Mesenchymal stem cell (in vitro differentiated cells and primary cell): ENCODE data around the gene NNMT.

Experiments
- DNase-seq: peaks from one replicate; pipeline ENCODE4 v3.0.0-alpha.2; 2013
- H2AFZ ChIP-seq: one replicate; pipeline ENCODE4 v1.6.1; 2013; ENCODE audit warnings: low read depth, mild to moderate bottlenecking, control low read depth, inconsistent platforms, low read length, moderate library complexity
- H2AK5ac ChIP-seq: 2 replicates; pipeline ENCODE4 v1.6.1; 2013; ENCODE audit warnings: low read length, moderate library complexity, mild to moderate bottlenecking, inconsistent platforms; ENCODE audit not compliant: severe bottlenecking
- H2BK120ac ChIP-seq: one replicate; pipeline ENCODE4 v1.6.1; 2013; ENCODE audit warnings: low read depth, mild to moderate bottlenecking, inconsistent platforms, low read length, moderate library complexity
- H2BK12ac ChIP-seq, 2 experiments: one replicate each; pipeline ENCODE4 v1.6.1; 2013; ENCODE audit warnings: inconsistent platforms in 2 of 2, low read length in 2 of 2, mild to moderate bottlenecking in 2 of 2, moderate library complexity in 2 of 2, control low read depth in 1 of 2
- H2BK15ac ChIP-seq: one replicate; pipeline ENCODE4 v1.6.1; 2013; ENCODE audit warnings: mild to moderate bottlenecking, low read depth, inconsistent platforms; ENCODE audit not compliant: poor library complexity, severe bottlenecking
- H2BK5ac ChIP-seq: 2 replicates; pipeline ENCODE4 v1.6.1; 2013; ENCODE audit warnings: low read depth, mild to moderate bottlenecking, low read length, control low read depth, inconsistent platforms; ENCODE audit not compliant: poor library complexity, severe bottlenecking
- H3K14ac ChIP-seq, 2 experiments: one replicate each; pipeline ENCODE4 v1.6.1; 2013; ENCODE audit warnings: inconsistent platforms in 2 of 2, low read length in 2 of 2, control low read depth in 1 of 2, mild to moderate bottlenecking in 1 of 2, moderate library complexity in 1 of 2
- H3K18ac ChIP-seq, 2 experiments: one replicate each; pipeline ENCODE4 v1.6.1; 2013; ENCODE audit warnings: inconsistent platforms in 2 of 2, low read length in 2 of 2, control low read depth in 1 of 2, low read depth in 1 of 2, mild to moderate bottlenecking in 1 of 2
- H3K23ac ChIP-seq, 2 experiments: one replicate each; pipeline ENCODE4 v1.6.1; 2013; ENCODE audit warnings: inconsistent platforms in 2 of 2, low read length in 2 of 2, mild to moderate bottlenecking in 2 of 2, moderate library complexity in 2 of 2, control low read depth in 1 of 2
- H3K27ac ChIP-seq: 2 replicates; pipeline ENCODE4 v1.5.1; 2013; ENCODE audit warnings: mild to moderate bottlenecking, moderate library complexity, low read length, control low read depth, inconsistent platforms; ENCODE audit not compliant: poor library complexity, severe bottlenecking
- H3K27me3 ChIP-seq, 2 experiments: 2 replicates each; pipeline versions ENCODE4 v1.6.1 to v1.7.0; 2013; ENCODE audit warnings: low read length in 2 of 2, mild to moderate bottlenecking in 2 of 2, moderate library complexity in 2 of 2, control low read depth in 1 of 2, inconsistent platforms in 1 of 2; ENCODE audit not compliant: control insufficient read depth in 1 of 2, insufficient read depth in 1 of 2
- H3K36me3 ChIP-seq, 2 experiments: 2 replicates each; pipeline versions ENCODE4 v1.6.1 to v1.7.0; 2013; ENCODE audit warnings: low read length in 2 of 2, control low read depth in 1 of 2, inconsistent platforms in 1 of 2, low read depth in 1 of 2, mild to moderate bottlenecking in 1 of 2; ENCODE audit not compliant: insufficient read depth in 2 of 2, control insufficient read depth in 1 of 2
- H3K4ac ChIP-seq, 2 experiments: one replicate each; pipeline ENCODE4 v1.6.1; 2013; ENCODE audit warnings: inconsistent platforms in 2 of 2, low read length in 2 of 2, mild to moderate bottlenecking in 2 of 2, moderate library complexity in 2 of 2, control low read depth in 1 of 2, low read depth in 1 of 2
- H3K4me1 ChIP-seq: 2 replicates; pipeline ENCODE4 v1.6.1; 2013; ENCODE audit warnings: low read depth, low read length, control low read depth; ENCODE audit not compliant: control insufficient read depth, insufficient read depth
- H3K4me2 ChIP-seq: 2 replicates; pipeline ENCODE4 v1.6.1; 2013; ENCODE audit warnings: low read length, mild to moderate bottlenecking, inconsistent platforms; ENCODE audit not compliant: poor library complexity, severe bottlenecking
- H3K4me3 ChIP-seq, 2 experiments: 2 replicates each; pipeline versions ENCODE4 v1.5.1 to v1.7.0; 2013; ENCODE audit warnings: low read length in 2 of 2, mild to moderate bottlenecking in 2 of 2, control low read depth in 1 of 2, low read depth in 1 of 2; ENCODE audit not compliant: insufficient read depth in 1 of 2
- H3K79me1 ChIP-seq: replicated peaks from 2 replicates; pipeline ENCODE4 v1.6.1; 2013; ENCODE audit warnings: mild to moderate bottlenecking, control low read depth, low read length, inconsistent platforms; ENCODE audit not compliant: poor library complexity, severe bottlenecking
- H3K9ac ChIP-seq: 2 replicates; pipeline ENCODE4 v1.7.0; 2013; ENCODE audit warnings: mild to moderate bottlenecking, low read length, moderate library complexity
- H3K9me3 ChIP-seq: 2 replicates; pipeline ENCODE4 v1.7.0; 2013; ENCODE audit warnings: mild to moderate bottlenecking, low read length; ENCODE audit not compliant: control insufficient read depth
- H4K8ac ChIP-seq: one replicate; pipeline ENCODE4 v1.6.1; 2013; ENCODE audit warnings: inconsistent platforms, mild to moderate bottlenecking, low read length, moderate library complexity
- H4K91ac ChIP-seq: one replicate; pipeline ENCODE4 v1.6.1; 2013; ENCODE audit warnings: mild to moderate bottlenecking, low read length, inconsistent platforms
- WGBS: methylation state at CpG from one replicate; pipeline ENCODE4 v1.1.7; 2013; ENCODE audit warnings: mixed read lengths; 5-methylcytosine and 5-hydroxymethylcytosine counted together

The NNMT gene

DNA sequence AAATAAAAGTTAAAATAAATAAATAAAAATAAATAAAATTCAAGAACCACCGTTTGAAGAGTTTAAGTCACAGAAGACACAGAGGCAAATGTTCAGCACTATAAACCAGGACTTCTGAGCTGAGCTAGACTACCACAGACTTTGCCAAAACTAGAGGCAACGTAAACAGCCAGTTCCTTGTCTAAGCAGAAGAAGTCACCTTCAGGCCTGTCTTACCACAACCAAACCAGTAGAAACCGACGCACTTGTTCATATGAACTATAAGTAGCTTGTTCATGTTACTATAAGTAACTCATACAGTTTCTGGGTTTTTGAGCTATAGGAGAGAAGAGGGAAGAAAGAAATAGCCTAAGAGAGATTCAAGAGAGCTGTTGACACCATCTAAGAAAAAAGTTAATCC is 48.3 kb downstream of the NNMT start:
- no peak overlapping the region for H2BK12ac ChIP-seq
- no peaks in the 10 kb centered on the region for H3K27me3 ChIP-seq
- H2AFZ ChIP-seq: no peak overlapping the region
- H3K9ac ChIP-seq: no peak overlapping the region
- H2AK5ac ChIP-seq: no peak overlapping the region
- H3K14ac ChIP-seq: no peak overlapping the region
- DNase-seq: no peak
- no peaks in the 10 kb centered on the region for H3K79me1 ChIP-seq
- no peaks in the 10 kb centered on the region for H3K36me3 ChIP-seq
- H3K4me2 ChIP-seq: no peak overlapping the region
- peaks cover 7% of the 10 kb centered on the region for H3K4me1 ChIP-seq
- no peak overlapping the region for H3K27ac ChIP-seq
- H2BK5ac ChIP-seq: no peak overlapping the region
- no peak overlapping the region for H4K91ac ChIP-seq
- no peak overlapping the region for H2BK120ac ChIP-seq
- no peak overlapping the region for H4K8ac ChIP-seq
- H3K4ac ChIP-seq: no peak overlapping the region
- WGBS: 78% methylated on average over 2 of the region's 4 CpGs
- H3K9me3 ChIP-seq: peaks cover 5% of the 10 kb centered on the region
- H3K18ac ChIP-seq: no peak overlapping the region
- H3K4me3 ChIP-seq: no peak overlapping the region
- no peak overlapping the region for H3K23ac ChIP-seq
- H2BK15ac ChIP-seq: no peak overlapping the region

DNA sequence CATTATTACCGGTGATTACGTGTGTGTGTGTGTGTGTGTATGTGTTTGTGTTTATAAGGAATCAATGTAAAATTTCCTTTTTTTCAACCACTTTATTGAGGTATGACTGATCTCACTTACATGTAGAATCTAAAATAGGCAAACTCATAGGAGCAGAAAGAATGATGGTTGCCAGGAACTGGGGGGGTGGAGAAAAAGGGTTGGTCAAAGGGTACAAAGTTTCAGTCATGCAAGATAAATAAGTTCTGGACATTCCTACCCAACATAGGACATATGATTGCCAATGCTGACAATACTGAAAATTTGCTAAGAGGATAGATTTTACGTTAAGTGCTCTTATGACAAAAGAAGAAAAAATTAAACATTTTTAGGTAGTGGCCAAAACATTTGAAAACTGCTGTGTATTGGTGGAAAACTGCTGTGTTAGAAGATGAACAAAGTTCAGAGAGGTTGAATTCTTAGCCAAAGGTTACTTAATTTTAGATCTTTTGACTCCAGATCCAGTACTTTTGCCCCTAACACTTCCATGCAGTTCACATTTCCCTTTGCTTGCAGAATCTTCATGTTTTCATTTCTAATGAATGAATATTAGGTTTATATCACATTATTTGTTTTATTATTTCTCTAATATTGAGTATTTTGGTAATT is 49.5 kb downstream of the NNMT start:
- 100% methylated on average over 1 of the region's 3 CpGs for WGBS

GRCh38 chr11:114346709-114347141 is 50.5 kb downstream of the NNMT start:
- Histone ChIP-seq H3K4ac (no peak overlapping the region), H3K36me3 (no peaks in the 10 kb centered on the region), H2BK15ac (no peak overlapping the region), H4K91ac (no peak overlapping the region), H3K27ac (no peak overlapping the region), H3K9ac (peak overlapping the region; percentile 29), H2AK5ac (no peak overlapping the region), H2BK12ac (peak overlapping the region in 1 of 2 experiments; percentile 72), H3K9me3 (peaks cover 5% of the 10 kb centered on the region), H3K4me1 (peaks cover 3% of the 10 kb centered on the region), H2AFZ (no peak overlapping the region), H3K4me3 (peak overlapping the region in 1 of 2 experiments; percentile 24), H3K79me1 (no peaks in the 10 kb centered on the region), H3K14ac (no peak overlapping the region), H3K23ac (no peak overlapping the region), H3K4me2 (no peak overlapping the region), H4K8ac (no peak overlapping the region), H3K27me3 (no peaks in the 10 kb centered on the region), H2BK120ac (no peak overlapping the region), H3K18ac (no peak overlapping the region), H2BK5ac (no peak overlapping the region)
- 88% methylated on average over 1 of the region's 4 CpGs for WGBS
- DNase-seq: no peak

More for the DNA sequence above, 49.5 kb downstream of the NNMT start:
- Histone ChIP-seq H3K18ac (no peak overlapping the region), H3K36me3 (no peaks in the 10 kb centered on the region), H2BK5ac (no peak overlapping the region), H3K4me2 (no peak overlapping the region), H3K4me3 (no peak overlapping the region), H3K9ac (no peak overlapping the region), H2BK12ac (no peak overlapping the region), H2BK15ac (no peak overlapping the region), H3K23ac (no peak overlapping the region), H3K4ac (no peak overlapping the region), H3K27me3 (no peaks in the 10 kb centered on the region), H4K91ac (no peak overlapping the region), H2AK5ac (no peak overlapping the region), H4K8ac (no peak overlapping the region), H3K79me1 (no peaks in the 10 kb centered on the region), H3K14ac (no peak overlapping the region), H3K9me3 (peaks cover 5% of the 10 kb centered on the region), H2BK120ac (no peak overlapping the region), H2AFZ (no peak overlapping the region), H3K27ac (no peak overlapping the region), H3K4me1 (peaks cover 3% of the 10 kb centered on the region)
- no peak for DNase-seq

DNA sequence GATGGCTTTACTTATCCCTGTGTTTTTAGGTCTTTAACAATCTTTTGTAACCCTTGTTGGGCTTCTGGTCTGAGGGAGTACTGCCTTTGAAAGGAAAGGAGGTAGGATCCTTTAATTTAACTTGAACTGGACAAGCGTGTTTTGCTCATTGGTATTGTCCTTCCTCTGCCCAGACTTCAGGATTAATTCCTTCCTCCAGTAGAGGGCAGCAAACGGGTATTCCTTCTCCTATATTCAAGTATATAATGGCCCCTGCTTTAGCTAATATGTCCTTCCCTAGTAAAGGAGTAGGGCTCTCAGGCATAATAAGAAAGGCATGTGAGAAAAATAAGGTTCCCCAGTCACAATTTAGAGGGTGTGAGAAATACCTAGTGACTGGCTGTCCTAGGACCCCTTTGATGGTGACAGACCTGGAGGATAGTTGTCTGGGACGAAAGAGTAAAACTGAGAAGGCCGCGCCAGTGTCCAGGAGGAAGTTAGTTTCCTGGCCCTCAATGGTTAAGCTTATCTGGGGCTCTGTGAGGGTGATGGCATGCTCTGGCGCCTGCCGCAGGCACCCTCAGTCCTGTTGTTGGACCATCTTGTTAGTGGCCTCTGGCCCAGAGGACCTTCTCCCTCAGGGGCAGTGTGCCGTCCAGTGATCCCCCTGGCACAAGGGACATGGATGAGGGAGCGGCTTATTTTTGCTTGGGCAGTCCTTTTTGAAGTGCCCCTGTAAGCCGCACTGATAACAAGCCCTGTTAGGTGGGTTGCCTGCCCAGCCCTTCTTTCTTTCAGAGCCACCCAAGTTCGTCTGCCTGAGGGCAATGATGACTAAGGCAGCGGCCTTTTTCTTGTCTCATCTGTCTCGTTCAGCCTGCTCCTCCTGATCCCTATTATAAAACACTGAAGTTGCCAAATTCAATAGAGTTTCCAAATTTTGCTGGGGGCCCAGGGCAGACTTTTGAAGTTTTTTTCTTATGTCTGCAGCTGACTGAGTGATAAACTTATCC is 52.3 kb downstream of the NNMT start:
- 92% methylated on average over 12 of the region's 13 CpGs for WGBS
- H3K23ac ChIP-seq: no peak overlapping the region
- H3K36me3 ChIP-seq: no peaks in the 10 kb centered on the region
- H3K9me3 ChIP-seq: peaks cover 5% of the 10 kb centered on the region
- H2BK15ac ChIP-seq: no peak overlapping the region
- H3K79me1 ChIP-seq: no peaks in the 10 kb centered on the region
- H3K18ac ChIP-seq: peak overlapping the region in 1 of 2 experiments; percentile 60
- no peak overlapping the region for H3K4me2 ChIP-seq
- peak overlapping the region; percentile 78 for H4K8ac ChIP-seq
- peak overlapping the region; percentile 15 for H2BK120ac ChIP-seq
- H3K9ac ChIP-seq: peak overlapping the region; percentile 67
- no peak overlapping the region for H2AFZ ChIP-seq
- H3K4ac ChIP-seq: peak overlapping the region in 1 of 2 experiments; percentile 46
- H3K4me1 ChIP-seq: peaks cover 3% of the 10 kb centered on the region
- H4K91ac ChIP-seq: no peak overlapping the region
- H2AK5ac ChIP-seq: no peak overlapping the region
- no peak overlapping the region for H2BK5ac ChIP-seq
- H3K27me3 ChIP-seq: no peaks in the 10 kb centered on the region
- peak; percentile 71 for DNase-seq
- H3K14ac ChIP-seq: no peak overlapping the region
- no peak overlapping the region for H3K27ac ChIP-seq
- peak overlapping the region in 1 of 2 experiments; percentile 35 for H2BK12ac ChIP-seq
- no peak overlapping the region for H3K4me3 ChIP-seq
